HG02623 (cell line): ENCODE measurements around the gene ABL2.
"Not testable (repeated sequence)": the region's sequence is repeated elsewhere in the genome, so short reads cannot be mapped to it uniquely, and the experiment has no call there.

Source experiments
- ATAC-seq: cut with Tn5 transposase; IDR thresholded peaks from one replicate; pipeline ENCODE4 v1.9.1; 2021; ENCODE audit warnings: moderate library complexity; ENCODE audit not compliant: unreplicated experiment

Gene ABL2

DNA sequence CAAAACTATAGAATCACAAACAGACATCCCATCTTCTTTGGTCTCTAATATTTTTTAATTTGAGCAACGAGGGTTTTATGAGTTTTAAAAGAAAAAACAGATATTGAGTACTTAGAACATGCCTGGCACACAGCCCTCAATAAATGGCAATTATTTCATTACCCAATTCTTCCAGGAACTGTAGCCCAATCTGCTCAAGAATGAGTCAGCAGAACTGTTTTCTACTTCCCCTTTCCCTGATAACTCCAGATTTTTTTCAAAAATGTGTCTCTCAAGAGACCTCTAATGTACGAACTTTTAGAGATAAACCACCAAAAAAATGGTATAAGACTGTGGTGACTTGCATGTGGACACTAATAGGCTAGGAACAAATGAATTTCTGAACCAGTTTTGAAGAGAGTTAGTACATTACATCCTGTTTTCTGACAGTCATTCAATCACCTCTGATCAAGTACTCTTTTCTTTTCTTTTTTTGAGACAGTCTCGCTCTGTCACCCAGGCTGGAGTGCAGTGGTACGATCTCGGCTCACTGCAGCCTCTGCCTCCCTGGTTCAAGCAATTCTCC is 11.5 kb downstream of the ABL2 start:
- ATAC-seq, result no peak

DNA sequence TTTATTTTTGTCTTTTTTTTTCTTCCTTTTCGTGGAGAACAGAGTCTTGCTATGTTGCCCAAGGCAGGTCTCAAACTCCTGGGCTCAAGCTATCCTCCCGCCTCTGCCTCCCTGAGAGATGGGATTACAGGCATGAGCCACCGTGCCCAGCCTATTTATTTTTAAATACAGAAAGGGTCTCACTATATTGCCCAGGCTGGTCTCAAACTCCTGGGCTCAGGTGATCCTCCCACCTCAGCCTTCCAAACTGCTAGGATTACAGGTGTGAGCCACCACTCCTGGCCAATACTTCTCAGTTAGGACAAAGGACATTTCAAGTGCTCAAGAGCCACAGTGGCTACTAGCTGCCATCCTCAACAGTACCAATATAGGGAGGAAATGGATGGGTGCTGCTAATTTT is 16.2 kb downstream of the ABL2 start:
- not testable (repeated sequence) for ATAC-seq

DNA sequence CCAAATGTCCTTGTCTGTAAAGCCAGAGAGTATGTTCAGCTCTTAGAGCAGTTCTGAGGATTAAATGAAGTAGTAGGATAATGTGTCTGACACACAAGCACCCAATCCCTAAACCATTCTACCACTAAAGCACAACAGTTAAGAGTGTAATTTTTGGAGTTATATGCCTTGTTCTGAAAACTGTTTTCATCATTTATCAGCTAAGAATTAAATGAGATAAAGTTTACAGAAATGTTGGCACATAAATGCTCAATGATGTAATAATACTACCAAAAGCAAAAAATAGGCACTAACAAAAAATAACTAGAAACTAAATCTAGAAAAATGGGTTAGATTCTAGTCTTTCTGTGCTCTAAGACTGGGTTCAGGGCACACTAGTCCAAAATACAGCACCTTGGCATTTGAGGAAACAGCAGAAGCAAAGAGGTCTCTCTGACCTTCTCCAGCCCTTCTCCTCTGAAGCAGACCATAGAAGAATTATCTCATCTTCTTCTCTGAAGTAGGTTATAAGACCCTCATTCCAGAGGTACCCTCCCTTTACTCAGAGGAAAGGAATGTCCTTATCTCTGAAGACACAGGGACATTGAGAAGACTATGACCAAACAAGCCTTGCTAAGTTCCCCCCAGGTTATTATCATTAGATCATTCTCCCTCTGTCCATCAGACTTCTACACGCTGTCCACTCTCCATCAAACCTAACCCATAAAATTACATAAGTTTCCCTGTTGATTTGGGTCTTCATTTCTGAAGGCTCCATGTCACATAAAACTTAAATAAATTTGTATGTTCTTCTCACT is 20.6 kb downstream of the ABL2 start:
- no peak for ATAC-seq

DNA sequence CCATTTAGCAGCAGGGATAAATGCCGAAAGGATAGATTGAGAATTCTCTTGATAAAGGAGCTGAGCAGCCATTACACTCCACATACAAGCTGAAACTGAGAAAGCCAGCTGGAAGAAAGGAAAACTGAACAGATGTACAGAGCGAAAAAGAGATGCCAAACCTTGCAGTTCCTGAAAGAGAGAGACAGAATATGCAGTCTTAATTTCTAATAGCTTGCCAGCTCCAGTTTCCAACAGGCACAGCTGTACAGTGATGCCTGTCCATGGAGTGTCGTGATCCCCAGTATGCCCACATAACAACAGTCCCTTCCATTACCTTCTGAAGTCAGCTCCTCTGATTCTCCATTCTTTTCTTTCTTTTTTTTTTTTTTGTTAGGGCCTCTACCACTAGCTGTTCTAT is 22.7 kb downstream of the ABL2 start:
- ATAC-seq, result no peak

DNA sequence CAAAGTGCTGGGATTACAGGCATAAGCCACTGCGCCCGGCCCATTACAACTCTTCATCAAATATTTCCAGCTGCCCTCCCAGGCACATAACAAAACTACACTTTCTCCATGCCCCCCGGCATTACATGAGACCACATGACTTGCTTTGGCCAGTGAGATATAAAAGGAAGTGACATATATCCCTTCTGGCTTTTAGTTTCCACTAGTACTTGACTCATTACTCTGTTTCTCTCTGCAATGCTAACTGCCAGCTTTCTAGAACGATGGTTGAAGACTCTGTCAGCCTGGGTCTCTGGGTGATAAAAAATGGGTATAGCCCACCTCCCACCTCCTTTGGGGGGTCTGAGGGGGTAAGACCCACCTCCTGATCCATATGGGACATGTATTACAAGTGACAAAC is 24.2 kb downstream of the ABL2 start:
- no peak for ATAC-seq

DNA sequence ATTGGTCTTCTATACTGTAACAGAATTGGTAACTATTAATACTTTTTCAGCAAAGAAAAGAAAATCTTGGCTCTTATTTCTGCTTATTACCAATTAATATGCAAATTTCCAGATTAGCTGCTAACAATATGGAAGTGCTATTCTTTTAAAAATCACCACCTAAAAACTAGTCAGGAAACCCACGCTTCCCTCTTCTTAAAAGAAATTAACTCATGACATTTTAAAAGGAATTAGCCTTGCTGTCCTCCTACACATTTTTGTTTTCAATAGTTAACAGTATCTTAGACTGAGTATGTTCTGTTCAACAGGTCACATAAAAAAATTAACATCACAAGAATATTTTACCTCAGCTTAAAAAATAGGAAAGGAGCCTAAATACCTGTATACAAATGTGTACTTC is 27.3 kb downstream of the ABL2 start:
- no peak for ATAC-seq

DNA sequence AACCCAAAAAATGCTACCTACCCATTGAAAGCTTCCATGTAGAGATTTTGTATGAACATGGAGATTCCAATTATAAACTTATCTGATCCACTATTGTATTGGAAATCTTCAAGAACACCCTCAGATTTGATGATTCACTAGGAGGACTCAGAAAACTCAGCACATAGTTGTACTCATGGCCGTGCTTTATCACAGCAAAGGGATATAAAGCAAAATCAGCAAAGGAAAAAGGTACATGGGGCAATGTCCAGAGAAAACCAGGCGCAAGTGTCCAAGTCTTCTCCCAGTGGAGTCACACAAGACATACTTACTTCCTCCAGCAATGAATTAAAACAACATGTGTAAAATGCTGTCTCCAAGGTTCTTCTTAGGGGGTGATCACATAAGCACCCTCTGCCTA is 28.9 kb downstream of the ABL2 start:
- ATAC-seq, result no peak

DNA sequence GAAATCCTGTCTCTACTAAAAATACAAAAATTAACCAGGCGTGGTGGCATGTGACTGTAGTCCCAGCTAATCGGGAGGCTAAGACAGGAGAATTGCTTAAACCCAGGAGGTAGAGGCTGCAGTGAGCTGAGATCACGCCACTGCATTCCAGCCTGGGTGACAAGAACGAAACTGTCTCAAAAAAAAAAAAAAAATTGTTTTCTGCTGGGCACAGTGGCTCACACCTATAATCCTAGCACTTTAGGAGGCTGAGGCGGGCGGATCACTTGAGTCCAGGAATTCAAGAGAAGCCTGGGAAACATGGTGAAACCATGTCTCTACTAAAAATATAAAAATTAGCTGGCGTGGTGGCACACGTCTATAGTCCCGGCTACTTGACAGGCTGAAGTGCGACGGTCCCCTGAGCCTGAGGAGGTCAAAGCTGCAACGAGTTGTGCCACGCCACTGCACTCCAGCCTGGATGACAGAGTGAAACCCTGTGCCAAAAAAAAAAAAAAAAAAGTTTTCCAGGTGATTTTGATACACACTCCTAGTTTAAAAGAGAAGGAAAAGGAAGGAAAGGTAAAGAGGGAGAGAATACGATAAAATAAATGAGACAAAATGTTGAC is 31.7 kb downstream of the ABL2 start:
- no peak for ATAC-seq

DNA sequence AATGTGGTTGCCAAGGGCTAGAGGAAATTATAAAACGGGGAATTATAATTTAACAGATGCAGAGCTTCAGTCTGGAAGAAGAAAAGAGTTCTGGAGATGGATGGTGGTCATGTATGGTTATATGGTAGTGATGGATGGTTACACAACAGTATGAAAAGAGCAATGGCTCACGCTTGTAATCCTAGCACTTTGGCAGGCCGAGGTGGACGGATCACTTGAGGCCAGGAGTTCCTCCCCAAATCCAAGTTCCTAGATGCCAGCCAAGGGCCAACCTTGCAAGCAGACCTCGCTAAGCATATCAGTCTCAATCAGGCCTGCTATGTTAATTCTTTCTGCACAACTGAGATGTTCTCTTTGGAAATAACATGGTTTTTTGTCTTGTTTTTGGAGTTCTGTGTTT is 33.6 kb downstream of the ABL2 start:
- ATAC-seq, result not testable (repeated sequence)

DNA sequence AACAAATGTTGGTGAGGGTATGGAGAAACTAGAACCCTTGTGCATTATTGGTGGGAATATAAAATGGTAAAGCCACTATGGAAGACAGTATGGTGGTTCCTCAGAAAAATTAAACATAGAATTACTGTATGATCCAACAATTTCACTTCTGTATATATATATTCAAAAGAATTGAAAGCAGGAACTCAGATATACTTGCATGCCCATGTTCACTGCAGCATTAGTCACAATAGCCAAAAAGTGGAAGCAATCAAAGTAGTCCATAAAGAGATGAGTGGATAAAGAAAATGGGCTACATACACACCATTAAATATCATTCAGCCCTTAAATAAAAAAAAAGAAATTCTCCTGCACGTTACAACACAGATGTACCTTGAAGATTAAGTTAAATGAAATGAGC is 34.1 kb downstream of the ABL2 start:
- ATAC-seq, result no peak

DNA sequence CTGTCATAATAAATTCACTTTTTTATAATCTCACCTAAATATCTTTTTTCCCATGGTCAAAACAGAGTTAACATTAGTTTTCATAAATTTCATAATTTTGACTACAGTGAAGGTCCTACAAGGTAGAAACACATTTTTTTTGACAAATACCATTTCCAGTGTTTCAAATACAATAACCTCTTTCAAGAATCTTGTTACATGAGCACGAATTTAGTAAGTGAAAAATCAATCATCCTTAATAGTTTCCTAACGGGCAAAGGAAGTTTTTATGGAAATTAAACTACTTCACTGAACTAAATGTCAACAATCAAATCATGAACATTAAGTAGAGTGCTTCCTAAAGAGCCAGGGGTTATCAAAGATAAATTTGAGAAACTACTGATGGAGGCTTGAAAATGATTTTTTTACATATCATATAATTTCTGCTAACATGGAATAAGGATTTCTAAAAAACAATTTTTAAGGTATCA is 35.4 kb downstream of the ABL2 start:
- no peak for ATAC-seq

DNA sequence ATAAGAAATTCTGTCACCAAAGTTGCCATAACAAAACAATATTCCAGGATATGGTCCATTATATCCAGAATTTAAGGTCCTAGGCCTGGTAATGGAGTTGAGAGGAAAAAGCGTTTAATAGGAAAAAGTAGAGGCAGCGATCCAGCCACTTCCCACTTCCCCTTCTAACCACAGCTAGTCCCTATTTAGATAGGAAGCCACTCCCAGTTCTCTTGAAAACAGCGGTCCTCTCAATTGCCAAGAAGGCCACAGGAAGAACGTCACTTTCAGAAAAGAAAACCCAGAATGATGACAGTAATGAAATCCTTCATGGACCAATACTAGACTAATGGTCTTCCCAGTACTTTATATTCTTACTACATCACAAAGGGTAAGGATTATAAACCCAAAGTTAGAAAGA is 38.6 kb downstream of the ABL2 start:
- ATAC-seq, result no peak

DNA sequence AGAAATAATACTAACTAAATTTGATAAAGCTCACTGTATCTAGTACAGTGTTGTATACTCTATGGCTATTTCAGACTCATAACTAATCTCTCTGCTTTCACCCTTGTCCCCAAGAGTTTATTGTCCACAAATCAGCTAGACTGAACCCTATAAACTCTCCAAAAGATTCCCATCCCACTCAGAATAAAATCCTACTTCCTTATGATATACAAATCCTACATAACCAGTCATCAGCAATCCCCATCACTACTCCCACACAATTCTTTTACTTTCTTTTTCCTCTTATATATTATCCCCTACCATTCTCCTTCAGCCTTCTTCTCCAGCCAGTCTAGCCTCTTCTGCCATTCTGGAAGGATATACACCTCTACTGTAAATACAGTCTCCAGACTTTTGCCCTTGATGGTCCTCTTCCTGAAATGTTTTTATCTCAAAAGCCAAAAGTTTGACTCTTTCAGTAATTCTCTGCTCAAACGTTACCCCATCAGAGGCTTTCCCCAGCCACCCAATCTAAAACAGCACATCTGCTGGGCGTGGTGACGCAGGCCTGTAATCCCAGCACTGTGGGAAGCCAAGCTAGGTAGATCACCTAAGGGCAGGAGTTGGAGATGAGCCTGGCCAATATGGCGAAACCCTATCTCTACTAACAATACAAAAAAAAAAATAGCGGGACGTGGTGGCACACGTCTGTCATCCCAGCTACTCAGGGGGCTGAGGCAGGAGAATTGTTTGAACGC is 41.6 kb downstream of the ABL2 start:
- ATAC-seq, result no peak

DNA sequence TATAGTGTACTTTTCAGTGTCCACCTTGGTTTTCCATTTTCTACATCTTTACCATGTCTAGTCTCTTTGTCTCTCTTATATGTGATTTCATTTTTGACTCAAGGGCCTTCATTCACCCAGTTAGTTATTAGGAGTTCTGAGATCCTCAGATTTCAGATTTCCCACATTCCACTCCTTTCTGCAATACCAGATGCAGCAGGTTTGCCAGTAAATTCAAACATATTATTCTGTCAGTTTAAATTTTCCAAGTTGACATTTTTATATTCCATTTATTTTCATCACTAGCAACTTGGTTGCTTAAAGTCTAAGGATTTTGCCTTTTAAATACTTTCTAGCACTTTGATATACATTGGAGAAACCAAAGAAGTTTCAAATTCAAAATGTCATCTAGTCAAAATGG is 42.4 kb downstream of the ABL2 start:
- ATAC-seq, result no peak

DNA sequence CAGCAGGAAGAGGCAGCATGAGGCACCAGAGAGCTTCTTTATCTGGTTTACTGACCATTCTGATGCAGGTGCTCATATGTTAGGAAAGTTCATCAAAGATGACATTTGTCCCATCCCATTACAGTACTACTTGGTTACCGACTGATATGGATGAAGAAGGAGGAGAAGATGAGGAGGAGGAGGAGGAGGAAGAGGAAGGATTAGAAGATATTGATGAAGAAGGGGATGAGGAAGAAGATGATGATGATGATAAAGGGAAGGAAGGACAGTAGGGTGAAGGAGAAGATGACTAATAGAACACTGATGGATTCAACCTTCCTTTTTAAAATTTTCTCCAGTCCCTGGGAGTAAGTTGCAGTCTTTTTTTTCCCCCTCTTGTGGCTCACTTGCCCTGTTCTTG is 45.1 kb downstream of the ABL2 start:
- ATAC-seq, result no peak

DNA sequence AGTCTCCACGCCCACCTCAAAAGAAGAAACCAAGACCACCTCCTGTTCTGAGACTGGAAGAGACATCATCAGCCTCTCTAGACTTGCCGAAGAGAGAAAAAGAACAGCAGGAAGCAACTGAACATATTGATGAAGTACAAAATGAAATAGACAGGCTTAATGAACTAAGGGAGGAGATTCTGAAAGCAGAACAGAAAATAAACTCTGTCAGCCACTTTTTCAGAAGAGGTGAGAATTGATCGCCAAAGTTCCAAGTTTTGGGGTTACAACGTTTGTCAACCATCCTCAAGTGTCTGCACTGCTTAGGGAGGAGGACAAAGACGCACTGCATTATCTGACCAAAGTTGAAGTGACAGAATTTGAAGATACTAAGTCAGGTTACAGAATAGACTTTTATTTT is 45.6 kb downstream of the ABL2 start:
- no peak for ATAC-seq

DNA sequence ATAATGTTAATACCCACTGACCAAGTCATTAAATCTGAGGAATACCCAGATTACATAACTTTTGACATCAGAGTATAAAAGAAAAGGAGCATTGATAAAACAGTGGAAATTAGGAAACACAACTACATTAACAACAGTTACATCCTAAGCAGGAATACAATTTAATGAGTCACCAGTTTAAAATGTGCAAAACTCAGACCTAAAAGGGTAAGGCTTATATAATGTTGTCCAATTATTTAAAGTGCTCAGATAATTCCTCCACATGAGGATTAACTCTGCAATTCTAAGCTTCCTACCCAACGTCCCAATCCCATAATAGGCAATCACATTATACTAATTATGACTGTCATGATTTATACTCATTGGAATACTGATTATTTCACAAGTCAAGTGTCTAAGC is 50.5 kb downstream of the ABL2 start:
- ATAC-seq, result no peak

DNA sequence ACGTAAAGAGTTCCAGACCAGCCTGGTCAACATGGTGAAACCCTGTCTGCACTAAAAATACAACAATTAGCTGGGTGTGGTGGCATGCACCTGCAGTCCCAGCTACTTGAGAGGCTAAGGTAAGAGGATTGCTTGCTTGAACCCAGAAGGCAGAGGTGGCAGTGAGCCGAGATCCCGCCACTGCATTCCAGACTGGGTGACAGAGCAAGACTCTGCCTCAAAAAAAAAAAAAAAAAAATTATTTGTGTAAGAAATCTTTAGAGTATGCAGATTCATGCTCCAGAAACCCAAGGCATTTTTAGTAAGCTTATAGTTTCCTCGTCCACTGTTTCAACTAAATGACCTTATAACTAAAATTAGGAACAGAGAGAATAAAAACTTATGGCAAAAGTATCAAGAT is 51.3 kb downstream of the ABL2 start:
- no peak for ATAC-seq

DNA sequence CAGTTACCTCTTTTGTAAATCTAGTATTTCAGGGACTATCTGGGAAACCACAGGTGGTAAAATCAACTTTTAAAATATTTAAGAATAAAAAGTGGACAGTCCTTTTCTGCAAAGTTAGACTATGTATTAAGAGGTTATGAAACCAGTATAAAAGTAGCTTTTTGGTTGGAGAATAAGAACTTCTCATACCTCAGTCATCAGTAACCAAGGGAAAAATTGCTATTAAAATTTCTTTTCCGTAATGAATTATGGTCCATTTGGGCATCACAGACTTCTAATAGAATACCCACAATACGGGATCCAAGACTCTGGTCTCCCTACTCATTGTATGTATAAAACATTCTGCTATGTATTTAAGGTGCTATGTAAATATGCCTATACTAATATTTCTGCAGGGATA is 51.9 kb downstream of the ABL2 start:
- ATAC-seq, result no peak

DNA sequence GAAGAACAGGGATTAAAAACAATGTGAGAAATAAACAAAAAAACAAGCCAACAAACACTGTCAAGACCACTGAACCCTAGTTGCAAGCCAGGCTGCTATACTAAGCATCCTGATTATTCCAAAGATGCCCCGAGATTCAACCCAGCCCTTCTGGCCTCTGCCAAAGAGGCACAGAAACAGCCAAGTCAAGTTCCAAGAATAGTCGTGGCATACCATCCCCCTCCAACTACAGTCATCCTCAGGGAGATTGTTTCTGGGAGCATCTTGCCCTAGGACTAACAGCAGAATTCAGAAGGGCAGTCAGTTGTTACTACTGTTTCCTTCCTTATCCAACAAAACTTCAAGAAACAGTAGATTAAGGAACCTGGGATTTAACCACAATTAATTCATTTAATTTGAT is 52.3 kb downstream of the ABL2 start:
- no peak for ATAC-seq

DNA sequence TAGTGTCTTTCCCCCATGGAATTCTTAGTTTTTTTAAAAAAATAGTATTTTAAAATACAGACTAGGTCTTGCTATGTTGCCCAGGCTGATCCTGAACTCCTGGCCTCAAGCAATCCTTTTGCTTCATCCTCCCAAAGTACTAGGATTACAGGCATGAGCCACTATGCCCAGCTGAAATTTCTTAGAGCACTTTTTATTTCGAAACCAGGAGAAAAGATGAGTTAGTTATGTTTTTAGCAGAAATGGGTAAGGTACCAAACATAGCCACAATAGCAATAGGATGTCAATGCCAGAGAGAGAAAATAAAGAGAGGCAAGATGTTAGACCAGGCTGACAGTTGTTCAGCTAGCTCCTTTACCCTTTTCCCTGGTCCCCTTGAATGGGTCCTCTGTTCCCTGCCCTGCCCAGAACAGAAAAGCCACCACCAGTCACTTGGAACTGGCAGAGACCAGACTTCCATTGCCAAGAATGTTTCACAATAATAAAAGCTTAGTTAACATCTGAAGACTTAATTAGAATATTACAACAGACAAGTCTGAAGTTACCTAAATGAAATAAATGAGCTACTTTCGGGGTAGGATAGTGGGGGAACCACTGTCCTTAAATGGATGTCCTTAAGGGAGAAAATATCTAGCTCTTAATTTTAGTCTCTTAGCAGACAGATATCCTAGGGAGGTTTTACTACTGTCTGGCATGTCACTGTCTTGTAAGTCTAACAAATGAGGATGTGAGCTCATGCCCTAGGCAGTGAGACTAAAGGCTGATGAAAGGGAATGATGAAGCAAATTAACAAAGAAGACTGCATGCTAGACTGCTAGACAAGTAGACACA is 54.3 kb downstream of the ABL2 start:
- no peak for ATAC-seq
